GM21529 (cell line): ENCODE data around the gene ACADL.
"Not testable (repeated sequence)": the region's sequence is repeated elsewhere in the genome, so short reads cannot be mapped to it uniquely, and the experiment has no call there.

ENCODE experiments used
- ATAC-seq: cut with Tn5 transposase; IDR thresholded peaks from one replicate; pipeline ENCODE4 v1.9.1; 2021; ENCODE audit not compliant: unreplicated experiment

The ACADL gene

DNA sequence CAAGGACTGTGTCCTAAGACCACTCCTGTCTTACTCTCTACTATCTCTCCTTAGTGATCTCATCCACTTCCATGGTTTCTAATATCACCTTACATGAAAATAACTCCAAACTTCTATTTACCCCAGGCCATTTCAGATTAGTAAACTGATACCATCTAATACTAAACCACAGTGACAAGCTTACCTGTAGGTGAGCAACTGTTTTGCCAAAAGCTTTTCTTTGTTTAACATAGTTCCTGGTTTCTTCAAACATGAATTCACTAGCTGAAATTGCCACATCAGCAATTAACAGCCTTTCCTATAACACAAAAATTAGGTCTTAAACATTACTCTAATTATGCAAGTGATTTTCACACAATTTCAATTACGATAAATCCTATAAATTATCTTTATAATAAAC, 22.1 kb downstream of the ACADL start:
- ATAC-seq = no peak

DNA sequence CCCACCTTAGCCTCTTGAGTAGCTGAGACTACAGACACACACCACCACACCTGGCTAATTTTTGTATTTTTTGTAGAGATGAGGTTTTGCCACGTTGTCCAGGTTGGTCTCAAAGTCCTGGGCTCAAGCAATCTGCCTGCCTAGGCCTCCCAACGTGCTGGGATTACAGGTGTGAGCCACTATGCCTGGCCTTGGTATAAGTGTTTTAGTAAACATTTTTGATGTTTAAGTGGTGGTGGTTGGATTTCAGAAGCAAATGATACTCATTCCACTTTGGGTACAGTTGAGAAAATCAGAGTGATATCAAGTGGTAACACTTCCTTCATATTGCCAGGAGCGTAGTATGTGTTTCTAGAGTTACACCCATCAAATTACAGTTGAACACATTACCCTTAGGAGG, 25.4 kb downstream of the ACADL start:
- no peak for ATAC-seq

DNA sequence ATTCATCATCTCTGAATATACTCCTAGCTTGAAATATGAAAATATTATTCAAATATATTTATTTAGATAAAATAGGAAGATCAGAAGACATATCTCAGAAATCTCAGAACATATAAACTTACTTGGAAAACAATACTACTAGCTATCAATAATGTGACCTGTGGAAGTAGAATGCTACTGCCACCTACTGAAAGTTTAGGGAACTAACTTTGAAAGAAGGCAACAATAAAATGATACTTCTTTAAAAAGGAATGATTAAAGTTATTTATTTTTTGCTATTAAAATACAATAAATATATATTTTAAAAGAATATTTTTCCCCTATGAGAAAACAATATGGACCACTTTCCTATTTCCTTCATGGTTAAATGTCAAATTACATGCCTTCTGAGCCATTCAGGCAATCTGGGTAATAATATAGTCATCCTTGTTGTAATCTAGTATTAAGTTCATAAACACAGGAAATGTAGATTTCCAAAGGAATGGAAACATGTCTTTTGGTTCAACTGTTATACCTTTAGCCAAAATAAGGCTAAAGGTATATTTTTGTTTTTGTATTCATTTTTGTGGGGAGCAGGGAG, 26.0 kb downstream of the ACADL start:
- peak; percentile 53 for ATAC-seq

DNA sequence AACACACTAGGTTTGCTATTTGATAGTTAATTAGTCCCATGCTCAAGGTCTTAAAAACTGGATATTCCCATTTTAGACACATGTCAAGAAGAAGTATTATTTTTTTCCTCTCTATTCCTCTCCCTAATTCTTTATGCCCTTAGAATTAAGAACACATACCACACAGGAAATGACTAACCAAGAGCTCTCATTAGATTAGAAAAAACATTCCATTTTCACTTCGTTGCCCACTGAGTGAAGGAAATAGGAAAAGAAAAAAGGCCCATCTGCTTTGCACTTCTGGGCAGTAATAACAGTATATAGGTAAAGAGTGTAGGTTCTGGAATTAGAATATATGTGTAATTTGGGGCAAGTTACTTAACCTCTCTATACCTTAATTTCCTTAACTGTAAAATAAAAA, 26.9 kb downstream of the ACADL start:
- ATAC-seq = no peak

DNA sequence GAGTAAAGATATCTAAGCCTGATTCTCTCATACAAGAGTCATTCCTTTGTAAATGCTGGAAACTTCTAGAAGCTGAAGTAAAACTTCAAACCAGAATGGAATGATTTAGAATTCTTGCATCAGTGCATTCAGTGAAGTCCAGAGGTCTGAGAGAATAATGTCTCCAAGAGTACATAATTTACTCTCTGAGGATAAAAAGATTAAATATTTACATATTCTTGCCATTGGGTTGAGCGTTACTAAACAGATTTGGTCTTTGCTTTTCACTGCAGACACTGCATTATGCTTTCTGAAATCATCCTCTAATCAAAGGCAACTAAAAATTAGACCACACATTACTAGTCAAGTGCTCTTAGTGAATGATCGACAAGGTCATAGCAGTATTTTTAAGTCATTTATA, 27.5 kb downstream of the ACADL start:
- no peak for ATAC-seq

DNA sequence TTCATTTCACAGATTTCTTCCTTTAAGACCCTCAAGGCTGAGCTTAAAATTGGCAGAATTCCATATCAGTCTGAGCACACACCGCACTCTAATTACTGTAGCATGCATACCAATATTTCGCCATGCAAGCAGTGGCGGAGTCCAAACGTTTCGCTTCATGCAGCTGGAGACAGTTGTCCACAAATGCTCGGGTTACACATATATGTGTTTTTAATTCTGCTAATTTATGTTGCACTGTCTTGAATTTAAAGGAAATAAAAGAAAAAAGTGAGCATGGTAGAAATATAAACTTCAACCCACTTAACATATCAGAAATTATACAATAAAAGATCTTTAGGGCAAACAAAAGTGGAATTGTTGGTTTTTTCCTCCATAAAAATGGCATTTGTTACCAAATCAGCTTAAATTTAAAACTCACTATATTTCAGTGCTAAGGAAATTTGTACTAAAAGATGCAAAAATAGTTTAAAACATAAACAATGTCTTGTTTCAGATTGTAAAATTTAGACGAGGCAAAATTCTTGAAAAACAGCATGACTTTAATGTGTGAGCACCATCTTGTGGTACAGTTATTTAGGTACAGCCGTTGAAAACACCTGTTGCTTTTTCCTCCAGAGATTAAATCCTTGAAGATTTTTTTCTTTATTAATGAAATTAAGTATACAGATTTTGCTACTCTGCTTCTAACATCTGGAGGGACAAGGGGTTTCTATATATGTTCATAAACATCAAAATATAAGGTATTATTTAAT, 30.0 kb downstream of the ACADL start:
- no peak for ATAC-seq

DNA sequence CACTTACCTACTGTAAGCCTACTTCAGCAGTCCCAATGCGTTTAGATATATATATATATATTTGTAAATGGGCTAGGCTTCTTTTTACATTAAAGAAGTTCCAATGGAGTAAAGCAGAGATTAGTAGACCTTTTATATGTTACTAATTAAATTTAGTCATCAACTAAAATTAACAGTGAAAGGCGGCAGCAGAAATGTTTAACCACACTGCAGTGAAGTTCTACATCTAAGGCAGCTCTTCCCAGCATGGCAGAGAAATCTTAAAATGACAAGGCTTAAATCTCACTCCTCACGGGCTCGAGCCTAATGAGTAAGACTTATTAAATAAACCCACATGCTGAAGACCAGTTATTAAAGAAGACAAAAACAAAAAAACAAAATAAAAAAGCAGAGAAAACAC, 34.9 kb downstream of the ACADL start:
- ATAC-seq = no peak

DNA sequence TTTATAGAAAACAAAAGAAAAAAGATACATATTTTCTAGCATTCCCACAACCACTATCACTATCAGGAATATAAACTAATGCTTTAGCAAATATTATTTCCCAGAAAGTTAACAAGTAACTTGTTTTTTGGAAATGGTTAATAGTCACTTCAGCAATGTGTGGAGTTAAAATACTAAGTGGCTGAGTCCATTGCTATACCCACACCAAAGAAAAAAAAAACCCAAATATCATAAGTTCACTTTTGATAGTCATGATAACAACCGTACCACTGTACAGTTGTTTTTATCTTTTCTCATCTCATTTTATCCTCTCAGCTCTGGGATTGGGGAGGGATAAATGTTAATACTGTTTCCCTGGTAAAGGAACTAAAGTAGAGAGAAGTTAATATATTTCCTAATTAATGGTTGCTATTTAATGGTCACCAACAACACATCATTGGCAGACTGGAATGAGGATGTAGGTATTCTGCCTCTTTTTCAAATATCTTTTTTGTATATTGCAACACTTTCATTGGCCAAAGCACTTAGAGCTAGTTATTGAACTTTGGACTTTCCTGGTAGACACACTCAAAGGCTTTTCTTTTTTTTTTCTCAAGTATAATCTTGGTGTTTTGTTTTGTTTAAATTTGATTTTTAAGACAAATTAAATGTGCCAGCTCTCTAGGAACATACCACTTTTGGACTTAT, 35.7 kb downstream of the ACADL start:
- no peak for ATAC-seq

DNA sequence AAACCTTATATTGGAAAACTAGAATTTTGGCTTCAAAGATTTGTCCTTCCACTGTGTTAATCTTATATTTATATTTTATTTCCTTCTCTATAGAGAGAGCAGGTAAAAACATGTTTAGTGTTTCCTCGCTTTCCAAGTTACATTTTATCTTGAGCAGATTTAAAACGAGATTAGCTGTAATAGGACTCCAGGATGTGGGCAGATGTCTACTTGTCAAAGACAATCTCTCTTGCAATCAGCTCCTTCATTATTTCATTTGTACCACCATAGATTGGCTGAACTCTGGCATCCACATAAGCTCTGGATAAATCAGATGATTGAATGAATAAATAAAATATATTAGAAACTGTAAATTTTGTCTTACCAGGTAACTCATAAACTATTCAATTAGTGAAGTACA, 36.5 kb downstream of the ACADL start:
- no peak for ATAC-seq

DNA sequence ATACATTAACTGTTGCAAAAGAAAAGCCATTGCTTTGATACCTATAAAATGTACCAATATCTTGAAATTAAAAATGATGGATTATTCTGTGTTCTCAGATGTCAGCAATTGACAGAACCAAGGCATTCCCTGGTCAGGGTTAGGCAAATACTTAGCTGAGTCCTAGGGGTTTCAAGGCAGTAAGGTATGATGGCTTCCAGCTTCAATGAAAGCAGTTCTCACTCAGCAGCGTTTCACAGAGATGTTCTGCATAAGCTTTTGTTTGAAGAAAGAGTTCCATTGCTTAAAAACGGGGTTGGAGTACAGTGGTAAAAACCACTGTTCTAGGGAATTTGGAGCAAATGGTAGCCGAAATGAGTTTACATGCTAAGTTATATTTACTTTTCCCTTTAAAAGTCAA, 37.1 kb downstream of the ACADL start:
- no peak for ATAC-seq

DNA sequence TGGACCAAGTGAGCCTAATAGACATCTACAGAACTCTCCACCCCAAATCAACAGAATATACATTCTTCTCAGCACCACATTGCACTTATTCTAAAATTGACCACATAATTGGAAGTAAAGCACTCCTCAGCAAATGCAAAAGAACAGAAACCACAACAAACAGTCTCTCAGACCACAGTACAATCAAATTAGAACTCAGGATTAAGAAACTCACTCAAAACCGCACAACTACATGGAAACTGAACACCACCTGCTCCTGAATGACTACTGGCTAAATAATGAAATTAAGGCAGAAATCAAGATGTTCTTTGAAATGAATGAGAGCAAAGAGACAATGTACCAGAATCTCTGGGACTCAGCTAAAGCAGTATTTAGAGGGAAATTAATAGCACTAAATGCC, 41.3 kb downstream of the ACADL start:
- ATAC-seq = not testable (repeated sequence)

DNA sequence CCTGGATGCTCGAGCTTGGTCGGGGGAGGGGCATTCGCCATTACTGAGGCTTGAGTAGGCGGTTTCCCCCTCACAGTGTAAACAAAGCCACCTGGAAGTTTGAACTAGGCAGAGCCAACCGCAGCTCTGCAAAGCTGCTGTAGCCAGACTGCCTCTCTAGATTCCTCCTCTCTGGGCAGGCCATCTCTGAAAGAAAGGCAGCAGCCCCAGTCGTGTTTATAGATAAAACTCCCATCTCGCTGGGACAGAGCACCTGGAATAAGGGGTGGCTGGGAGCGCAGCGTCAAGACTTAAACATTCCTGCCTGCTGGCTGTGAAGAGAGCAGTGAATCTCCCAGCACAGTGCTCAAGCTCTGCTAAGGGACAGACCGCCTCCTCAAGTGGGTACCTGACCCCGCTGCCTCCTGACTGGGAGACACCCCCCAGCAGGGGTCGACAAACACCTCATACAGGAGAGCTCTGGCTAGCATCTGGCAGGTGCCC, 43.6 kb downstream of the ACADL start:
- ATAC-seq = not testable (repeated sequence)

DNA sequence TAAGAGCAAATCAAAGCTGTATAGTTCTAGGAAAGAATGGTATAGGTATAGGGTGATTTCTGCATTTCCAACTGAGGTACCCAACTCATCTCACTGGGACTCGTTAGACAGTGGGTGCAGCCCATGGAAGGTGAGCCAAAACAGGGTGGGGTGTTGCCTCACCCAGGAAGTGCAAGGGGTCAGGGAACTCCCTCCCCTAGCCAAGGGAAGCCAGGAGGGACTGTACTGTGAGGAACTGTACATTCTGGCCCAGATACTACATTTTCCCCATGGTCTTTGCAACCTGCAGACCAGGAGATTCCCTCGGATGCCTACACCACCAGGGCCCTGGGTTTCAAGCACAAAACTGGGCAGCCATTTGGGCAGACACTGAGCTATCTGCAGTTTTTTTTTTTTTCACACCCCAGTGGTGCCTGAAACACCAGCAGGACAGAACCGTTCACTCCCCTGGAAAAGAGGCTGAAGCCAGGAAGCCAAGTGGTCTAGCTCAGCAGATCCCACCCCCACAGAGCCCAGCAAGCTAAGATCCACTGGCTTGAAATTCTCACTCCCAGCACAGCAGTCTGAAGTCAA, 44.1 kb downstream of the ACADL start:
- ATAC-seq = not testable (repeated sequence)

DNA sequence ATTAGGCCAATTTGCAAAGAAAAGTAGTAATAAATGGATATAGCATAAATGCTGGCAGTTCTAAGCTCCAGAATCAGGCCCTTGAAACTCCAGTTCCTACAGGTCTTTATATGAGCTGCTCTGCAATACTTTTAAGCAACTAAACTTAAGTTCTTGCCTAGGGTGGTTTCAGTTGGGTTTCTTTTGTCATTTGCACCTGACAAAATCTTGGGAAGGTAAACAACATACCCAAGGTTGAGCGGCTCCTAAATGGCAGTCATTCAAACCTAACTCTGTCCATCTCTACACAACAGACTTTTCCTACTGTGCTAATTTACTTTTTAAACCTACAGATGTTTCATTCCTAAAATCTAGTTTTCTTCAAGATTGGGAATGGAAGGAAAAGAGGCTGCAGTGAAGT, 44.8 kb downstream of the ACADL start:
- ATAC-seq = no peak

DNA sequence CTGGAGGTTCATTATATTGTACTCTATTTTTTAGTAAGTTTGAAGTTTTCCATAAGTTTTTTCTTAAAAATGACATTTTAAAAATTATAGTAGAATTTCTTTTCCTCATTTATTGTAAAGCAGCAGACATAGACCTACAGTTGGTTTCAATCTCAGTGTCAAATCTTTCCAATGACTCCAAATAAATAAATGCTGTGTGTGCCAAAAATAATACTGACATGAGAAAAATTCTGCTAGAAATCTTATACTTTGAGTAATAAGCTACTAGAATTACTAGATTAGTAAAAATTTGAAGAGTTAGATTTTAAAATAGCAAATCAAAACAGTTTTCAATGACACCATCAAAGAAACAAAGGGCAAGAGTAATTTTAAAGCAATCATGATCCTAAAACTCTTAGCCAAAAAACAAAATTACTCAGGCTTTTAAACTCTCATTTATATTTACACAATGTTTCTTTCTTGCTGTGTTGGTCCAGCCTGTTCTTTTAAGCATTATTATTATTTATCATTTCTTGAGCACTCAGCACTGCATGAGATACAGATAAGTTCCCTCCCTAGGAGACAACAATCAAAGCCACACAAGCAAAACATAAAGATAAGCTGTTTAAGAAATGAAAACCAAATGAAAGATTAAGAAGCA, 45.8 kb downstream of the ACADL start:
- ATAC-seq = no peak

DNA sequence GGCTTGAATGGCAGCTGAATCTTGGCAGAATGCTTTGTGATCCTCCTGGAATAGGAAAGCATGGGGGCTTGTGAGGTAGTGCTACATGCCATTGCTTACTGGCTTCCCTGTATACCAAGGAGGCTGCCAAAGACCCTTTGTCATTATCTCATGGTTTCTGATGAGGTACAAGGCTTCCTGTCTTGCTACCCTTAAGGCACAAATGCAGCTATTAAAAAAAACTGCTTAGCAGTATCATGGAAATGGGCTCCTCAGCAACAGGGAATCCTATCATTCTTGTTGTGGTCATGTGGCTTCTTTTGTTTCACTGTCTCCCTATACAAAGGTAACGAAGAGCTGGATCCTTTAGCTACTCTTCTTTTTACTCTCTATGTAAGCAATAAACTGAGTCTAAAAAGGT, 47.5 kb downstream of the ACADL start:
- no peak for ATAC-seq

DNA sequence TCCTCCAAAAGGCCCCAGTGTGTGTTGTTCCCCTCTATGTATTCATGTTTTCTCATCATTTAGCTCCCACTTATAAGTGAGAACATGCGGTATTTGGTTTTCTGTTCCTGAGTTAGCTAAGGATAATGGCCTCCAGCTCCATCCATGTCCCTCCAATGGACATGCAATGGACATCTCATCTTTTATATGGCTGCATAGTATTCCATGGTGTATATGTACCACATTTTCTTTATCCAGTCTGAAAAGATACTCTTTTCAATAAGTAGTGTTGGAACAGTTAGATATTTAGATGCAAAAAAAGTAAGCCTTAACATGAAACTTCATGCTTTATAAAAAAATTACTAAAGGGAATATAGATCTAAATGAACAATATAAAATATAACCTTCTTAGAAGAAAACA, 48.1 kb downstream of the ACADL start:
- not testable (repeated sequence) for ATAC-seq

DNA sequence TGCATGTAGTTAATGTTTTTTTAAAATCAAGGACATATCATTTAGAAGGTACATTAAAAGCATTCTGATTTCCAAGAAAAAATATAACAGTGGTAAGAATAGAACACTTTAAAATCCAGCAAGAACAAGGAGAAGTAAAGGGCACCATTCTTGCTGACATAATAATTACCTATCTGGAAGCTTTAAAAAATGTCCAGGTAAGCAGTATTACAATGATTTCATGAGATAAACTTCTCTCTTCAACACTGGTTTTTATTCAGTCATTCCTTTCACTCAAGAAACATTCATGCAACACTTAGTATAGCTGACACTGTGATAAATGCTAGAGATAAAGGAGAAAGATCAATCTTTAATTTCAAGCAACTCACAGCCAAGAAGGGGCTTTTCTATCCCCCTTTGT, 51.2 kb downstream of the ACADL start:
- no peak for ATAC-seq

DNA sequence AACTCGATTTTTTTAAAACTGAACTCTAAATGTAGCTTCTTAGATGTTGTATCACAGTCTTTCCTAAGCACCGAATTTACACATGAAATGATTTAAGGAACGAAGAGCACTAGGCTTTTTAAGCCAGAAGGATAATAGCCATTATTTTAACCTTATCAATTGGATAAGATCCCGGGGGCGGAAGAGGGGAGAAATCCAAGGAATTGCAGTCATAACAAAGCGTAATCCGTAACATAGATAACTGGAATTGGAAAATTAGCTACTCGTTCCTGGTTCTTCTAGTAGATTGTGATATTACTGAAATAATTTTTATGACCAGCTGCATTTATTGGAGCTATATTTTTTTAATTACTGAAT, 53.0 kb downstream of the ACADL start:
- ATAC-seq = no peak

DNA sequence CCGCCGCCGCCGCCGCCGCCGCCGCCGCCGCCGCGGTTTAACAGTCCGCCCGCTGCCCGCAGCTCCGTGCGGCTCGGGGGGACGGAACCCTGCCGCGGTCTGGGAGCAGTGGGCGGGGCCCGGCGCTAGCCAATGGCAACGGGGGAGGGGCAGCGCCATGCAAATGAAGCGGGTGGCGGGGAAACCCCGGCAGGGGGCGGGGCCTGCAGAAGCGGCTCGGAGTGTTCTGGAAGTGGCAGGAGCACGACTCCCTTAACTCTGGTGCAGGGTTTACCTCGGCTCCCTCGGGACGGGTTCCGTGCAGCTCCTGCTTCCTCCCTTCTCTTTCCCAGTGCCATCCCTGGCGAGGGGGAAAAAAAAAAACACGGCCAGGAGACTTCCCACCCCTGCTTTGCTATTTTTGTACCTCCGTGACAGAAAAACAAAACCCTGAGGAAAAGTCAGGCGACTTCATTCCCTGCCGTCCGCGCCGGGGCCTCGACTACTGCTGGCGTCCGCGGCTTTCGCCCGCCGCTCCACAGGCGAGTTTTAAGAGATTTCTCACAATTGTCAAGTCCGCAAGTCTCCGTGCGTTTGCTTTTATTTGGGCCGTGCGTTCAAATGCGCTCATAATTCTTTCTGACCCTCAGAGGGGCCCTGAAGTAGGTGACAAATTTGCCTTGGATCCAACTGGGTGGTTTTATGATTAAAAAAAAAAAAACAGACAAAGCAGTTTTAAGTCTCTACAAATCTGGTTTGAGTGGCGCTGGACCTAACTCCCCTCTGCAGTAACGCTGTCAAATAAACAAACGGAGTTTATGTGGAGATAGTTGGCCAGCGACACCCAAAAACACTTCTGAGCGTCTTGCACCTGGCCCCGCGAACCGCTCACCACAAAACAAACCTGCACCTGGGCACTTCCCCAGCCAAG, 53.7 kb downstream of the ACADL start, which contains the start of gene KANSL1L:
Gene KANSL1L, minus strand, starts transcription at position 101 of the 910 bp plus-strand sequence. CDS start 16,827 bp downstream, outside the sequence.
- peak; percentile 71 for ATAC-seq
